Cardiac fibroblast (primary cell): Measurements from ENCODE around the gene TRPV4.
"Not testable (repeated sequence)": the region's sequence is repeated elsewhere in the genome, so short reads cannot be mapped to it uniquely, and the experiment has no call there.

Source experiments
- DNase-seq, 2 donors: peaks; one replicate each; pipeline versions ENCODE4 v3.0.0 to v3.0.0-alpha.2; 2010; ENCODE audit warnings: low read depth in 2 of 2
- H3K4me3 ChIP-seq, 2 donors: replicated peaks in 1 of 2; 1 replicate in 1 of 2; 2 replicates in 1 of 2; pipeline ENCODE4 v1.5.1; 2011; ENCODE audit warnings: low read depth in 2 of 2, low read length in 2 of 2, mild to moderate bottlenecking in 2 of 2, moderate library complexity in 1 of 2
- TF ChIP-seq, protein P1 (sequence below): IDR thresholded peaks from one replicate; pipeline ENCODE4 v1.5.1; 2011; ENCODE audit warnings: low read depth, mild to moderate bottlenecking, low read length, inconsistent platforms

TRPV4 gene

DNA sequence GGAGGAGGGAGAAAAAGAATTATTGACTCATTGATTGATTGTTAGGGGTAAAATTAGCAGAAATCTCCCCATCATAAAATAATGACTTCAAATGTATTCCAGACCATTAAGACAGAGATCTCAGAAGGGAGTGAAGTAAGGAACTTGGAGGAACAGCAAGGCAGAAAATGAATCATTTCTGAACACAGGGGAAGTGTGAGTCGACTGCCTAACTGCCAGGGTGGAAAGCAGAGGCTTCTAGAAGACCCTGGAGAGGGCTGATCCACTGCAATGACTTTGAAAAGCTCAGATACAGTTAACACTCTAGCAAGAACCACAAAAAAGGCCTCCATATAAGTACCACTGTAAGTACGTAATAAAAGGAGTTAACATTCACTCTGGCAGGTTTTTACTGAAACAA is 37.5 kb upstream of the TRPV4 start:
- DNase-seq: peak; percentile 24 to 48
- TF ChIP-seq, protein P1, sequence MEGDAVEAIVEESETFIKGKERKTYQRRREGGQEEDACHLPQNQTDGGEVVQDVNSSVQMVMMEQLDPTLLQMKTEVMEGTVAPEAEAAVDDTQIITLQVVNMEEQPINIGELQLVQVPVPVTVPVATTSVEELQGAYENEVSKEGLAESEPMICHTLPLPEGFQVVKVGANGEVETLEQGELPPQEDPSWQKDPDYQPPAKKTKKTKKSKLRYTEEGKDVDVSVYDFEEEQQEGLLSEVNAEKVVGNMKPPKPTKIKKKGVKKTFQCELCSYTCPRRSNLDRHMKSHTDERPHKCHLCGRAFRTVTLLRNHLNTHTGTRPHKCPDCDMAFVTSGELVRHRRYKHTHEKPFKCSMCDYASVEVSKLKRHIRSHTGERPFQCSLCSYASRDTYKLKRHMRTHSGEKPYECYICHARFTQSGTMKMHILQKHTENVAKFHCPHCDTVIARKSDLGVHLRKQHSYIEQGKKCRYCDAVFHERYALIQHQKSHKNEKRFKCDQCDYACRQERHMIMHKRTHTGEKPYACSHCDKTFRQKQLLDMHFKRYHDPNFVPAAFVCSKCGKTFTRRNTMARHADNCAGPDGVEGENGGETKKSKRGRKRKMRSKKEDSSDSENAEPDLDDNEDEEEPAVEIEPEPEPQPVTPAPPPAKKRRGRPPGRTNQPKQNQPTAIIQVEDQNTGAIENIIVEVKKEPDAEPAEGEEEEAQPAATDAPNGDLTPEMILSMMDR: no peak
- H3K4me3 ChIP-seq: no peak overlapping the region

DNA sequence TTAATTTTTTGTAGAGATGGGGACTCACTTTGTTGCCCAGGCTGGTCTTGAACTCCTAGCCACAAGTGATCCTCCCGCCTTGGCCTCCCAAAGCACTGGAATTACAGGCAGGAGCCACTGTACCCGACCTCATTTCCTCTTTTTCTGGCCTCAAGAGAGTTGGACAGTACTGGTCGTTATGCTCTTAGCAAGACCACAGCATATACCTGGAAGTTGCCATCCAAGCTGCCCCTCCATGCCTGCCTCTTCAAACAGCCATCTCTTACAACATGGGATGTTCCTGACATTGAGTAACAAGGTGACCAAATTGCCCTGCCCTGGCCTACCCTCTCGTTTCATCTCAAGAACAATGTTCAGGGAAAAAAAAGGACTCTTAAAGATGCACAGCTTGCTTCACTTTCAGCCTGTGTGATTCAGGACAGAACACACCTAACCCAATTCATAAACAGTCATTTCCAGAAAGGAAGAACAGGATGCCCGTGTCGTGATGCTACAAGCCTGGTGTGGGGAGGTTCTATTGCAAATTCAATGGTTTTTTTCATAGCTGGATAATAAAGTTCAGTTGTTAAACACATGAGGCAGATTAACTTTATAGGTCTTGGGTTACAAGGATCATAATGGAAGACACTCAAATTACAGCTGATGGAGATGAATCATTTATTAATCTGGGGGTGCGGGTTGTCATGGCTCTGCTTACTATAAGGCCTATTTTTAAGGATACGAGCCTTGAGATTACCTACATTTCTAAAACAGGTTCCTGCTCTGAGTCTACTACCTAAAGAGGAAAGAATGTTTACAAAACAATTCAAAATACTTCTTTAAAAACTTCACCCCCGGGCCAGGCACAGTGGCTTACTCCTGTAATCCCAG is 35.2 kb upstream of the TRPV4 start:
- TF ChIP-seq, protein P1: no peak
- no peak overlapping the region for H3K4me3 ChIP-seq
- no peak for DNase-seq

DNA sequence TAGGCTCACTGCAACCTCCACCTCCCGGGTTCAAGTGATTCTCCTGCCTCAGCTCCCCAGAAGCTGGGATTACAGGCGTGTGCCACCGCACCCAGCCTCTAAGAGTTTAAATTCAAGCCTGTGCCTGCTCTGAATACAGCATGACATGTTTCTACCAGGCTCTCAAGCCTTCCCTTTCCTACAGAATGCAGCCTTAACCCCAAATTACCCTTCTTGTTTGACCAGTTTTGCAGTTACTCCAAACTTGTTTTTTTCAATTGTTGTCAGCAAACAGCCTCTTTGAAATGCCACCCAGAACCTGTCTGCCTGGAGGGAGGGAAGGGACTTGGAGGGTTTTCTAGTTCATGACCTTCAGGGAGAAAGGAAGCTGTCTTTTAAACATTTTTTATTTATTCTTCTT is 31.7 kb upstream of the TRPV4 start:
- no peak overlapping the region for H3K4me3 ChIP-seq
- DNase-seq: no peak
- TF ChIP-seq, protein P1: no peak

DNA sequence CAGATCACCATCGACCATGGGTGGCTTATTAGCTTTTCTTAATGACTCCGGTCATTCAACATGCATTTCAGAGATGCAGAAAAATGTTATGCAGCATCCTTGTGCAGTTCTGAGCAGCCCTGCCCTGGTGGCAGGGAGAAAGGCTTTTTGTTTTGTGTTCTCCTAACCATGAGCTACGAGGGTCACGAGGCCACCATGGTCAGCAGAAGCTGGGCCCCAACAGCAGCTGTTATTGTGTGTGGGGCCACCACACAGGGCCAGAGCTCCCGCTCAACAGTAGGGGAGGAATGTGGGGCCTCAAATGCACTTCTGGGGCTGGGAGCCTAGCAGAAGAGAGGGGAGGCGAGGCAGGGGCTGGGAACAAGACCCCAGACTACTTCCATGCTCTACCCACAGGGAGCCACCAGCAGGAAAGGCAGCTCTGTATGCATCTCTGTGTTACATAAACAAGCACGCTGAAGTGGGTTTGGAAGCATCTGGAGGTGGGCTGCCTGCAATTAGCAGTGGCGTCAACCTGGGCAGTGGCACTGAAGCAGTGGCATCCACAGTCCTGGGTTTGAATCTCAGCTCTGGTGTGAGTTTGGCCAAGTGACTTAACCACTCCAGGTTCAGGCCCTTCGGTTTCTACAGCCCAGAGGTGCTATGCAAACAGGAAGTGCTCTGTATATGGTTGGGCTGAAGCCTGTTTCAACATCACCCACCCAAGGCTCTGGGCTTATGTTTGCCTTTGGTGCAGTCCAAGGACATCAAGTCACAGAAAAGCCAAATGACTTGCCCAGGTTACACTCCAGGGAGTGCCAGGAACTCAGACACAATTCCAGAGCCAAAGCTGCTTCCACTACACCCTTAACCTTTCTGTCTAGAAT is 30.9 kb upstream of the TRPV4 start:
- H3K4me3 ChIP-seq: no peak overlapping the region
- DNase-seq: peak; percentile 50 to 67
- TF ChIP-seq, protein P1: no peak

DNA sequence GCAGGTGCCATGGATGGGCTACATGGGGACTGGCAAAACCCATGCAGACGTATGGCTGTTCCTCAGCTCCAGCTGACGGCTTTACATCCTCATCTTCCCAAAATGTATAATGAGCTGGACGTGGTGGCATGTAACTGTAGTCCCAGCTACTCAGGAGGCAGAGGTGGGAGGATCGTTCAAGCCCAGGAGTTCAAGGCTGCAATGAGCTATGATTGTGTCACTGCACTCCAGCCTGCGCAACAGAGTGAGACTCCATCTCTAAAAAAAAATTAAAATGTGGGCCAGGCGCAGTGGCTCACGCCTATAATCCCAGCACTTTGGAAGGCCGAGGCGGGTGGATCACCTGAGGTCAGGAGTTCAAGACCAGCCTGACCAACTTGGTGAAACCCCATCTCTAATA is 29.3 kb upstream of the TRPV4 start:
- H3K4me3 ChIP-seq, DNase-seq: not testable (repeated sequence)

DNA sequence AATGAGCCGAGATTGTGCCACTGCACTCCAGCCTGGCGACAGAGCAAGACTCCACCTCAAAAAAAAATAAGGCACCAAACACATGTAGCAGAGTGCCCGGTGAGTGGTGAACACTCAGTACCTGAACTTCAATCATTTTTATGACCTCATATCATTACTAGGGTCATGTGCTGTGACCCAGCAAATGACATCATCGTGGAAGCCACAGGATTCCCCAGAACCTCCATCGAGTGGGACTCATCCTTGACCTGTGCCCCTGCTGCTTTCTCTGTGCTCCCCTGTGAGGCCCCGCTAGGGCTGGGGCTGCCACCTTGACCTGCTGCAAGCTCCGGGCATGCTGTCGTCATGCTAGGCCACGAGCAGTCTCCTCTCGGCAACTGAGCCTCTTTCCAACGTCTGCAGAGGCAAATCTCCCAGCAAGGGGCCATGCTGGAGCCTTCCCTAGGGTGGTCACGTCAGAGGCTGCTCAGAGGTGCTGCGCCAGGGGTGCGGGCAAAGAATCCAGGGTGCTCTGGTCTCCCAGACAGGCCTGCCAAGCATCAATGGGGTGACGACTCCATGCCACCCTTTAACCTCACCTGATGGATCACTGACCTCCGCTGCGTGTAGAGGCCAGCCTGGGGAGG is 28.6 kb upstream of the TRPV4 start:
- H3K4me3 ChIP-seq: no peak overlapping the region
- DNase-seq: no peak
- TF ChIP-seq, protein P1: no peak

DNA sequence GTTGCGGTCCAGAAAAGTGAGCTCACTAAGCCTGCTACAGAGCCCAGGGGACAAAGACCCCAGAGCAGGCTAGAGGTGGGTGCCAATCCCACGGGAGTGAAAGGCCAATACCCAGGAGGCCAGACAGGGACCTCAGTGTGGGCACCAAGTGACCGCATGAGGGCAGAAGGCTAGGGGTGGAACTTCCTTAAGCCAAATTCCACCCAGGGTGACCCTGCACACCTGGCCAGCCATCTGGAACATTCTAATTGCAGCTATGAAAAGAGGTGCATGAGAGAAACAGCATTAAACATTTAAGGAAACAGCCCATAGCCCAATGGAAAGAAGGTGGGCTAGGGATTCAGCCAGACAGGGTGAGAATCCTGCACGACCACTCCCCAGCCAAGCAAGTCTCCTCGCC is 27.8 kb upstream of the TRPV4 start:
- DNase-seq: no peak
- TF ChIP-seq, protein P1: no peak
- H3K4me3 ChIP-seq: no peak overlapping the region
